Type B pancreatic cell (in vitro differentiated cells): ENCODE results near the gene CRTC3. TPM values are rescaled to one million over a fixed set of nuclear protein-coding genes. Genes with fewer than 3 reads are reported as not detected.

Source experiments
- DNase-seq: peaks from one replicate; pipeline ENCODE4 v3.0.0; 2021; ENCODE audit warnings: mixed read lengths; ENCODE audit not compliant: unreplicated experiment; ENCODE audit errors: extremely low spot score
- H3K27ac Mint-ChIP-seq: 2 replicates; pipeline ENCODE4 v1.8.0; 2021; ENCODE audit warnings: mild to moderate bottlenecking, mixed read lengths
- H3K27me3 Mint-ChIP-seq: 2 replicates; pipeline ENCODE4 v1.8.0; 2021; ENCODE audit warnings: mixed read lengths
- H3K36me3 Mint-ChIP-seq: 2 replicates; pipeline ENCODE4 v1.8.0; 2021; ENCODE audit warnings: mixed read lengths
- H3K4me1 Mint-ChIP-seq: one replicate; pipeline ENCODE4 v1.8.0; 2021; ENCODE audit warnings: mixed read lengths; ENCODE audit not compliant: unreplicated experiment
- H3K4me3 Mint-ChIP-seq: 2 replicates; pipeline ENCODE4 v1.8.0; 2021; ENCODE audit warnings: mild to moderate bottlenecking, mixed read lengths
- H3K9me3 Mint-ChIP-seq: 2 replicates; pipeline ENCODE4 v1.8.0; 2021; ENCODE audit warnings: mixed read lengths
- total RNA-seq: library from RNA; stranded (reverse); gene quantifications from 2 replicates; pipeline ENCODE4 v1.2.1, GENCODE V29; 2021; ENCODE audit warnings: low replicate concordance
- TF ChIP-seq, protein P1 (sequence below): fragments of 200-600 bp; sonication (generic); conservative IDR thresholded peaks from 2 replicates; pipeline ENCODE4 v1.5.0; 2021; ENCODE audit warnings: antibody characterized with exemption, mild to moderate bottlenecking

Gene CRTC3
- total RNA-seq, 1 donor from 2014 or later: 31.4 TPM

DNA sequence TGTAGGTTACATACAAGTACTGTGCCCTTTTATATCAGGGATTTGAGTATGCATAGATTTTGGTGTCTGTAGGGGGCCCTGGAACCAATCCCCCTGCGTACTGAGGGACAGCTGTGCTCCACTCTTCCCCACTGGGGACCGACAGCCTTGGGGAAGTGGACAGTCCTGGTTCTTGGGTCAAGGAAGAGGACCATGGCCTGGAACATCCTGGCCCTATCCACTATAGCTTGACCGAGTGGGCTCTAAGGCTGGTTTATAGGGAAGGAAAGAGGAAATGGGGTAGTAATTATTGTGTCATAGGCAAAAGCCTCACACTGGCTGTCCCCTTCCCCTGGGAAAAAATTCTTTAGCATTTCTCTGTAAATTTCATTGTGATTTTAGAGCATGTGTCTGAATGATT is 49.5 kb downstream of the CRTC3 start:
- Mint-ChIP-seq H3K9me3 (no peaks in the 10 kb centered on the region), H3K27ac (no peak overlapping the region)

GRCh38 chr15:90580099-90580498 is 50.4 kb downstream of the CRTC3 start:
- peaks cover 25% of the 10 kb centered on the region for H3K4me1 Mint-ChIP-seq
- H3K27ac Mint-ChIP-seq: no peak overlapping the region
- no peak overlapping the region for H3K4me3 Mint-ChIP-seq
- DNase-seq: no peak
- H3K9me3 Mint-ChIP-seq: no peaks in the 10 kb centered on the region
- H3K27me3 Mint-ChIP-seq: no peaks in the 10 kb centered on the region
- TF ChIP-seq, protein P1, sequence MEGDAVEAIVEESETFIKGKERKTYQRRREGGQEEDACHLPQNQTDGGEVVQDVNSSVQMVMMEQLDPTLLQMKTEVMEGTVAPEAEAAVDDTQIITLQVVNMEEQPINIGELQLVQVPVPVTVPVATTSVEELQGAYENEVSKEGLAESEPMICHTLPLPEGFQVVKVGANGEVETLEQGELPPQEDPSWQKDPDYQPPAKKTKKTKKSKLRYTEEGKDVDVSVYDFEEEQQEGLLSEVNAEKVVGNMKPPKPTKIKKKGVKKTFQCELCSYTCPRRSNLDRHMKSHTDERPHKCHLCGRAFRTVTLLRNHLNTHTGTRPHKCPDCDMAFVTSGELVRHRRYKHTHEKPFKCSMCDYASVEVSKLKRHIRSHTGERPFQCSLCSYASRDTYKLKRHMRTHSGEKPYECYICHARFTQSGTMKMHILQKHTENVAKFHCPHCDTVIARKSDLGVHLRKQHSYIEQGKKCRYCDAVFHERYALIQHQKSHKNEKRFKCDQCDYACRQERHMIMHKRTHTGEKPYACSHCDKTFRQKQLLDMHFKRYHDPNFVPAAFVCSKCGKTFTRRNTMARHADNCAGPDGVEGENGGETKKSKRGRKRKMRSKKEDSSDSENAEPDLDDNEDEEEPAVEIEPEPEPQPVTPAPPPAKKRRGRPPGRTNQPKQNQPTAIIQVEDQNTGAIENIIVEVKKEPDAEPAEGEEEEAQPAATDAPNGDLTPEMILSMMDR: no peak
- peaks cover 7% of the 10 kb centered on the region for H3K36me3 Mint-ChIP-seq

More for the DNA sequence above, 49.5 kb downstream of the CRTC3 start:
- Mint-ChIP-seq H3K4me1 (peaks cover 25% of the 10 kb centered on the region), H3K27me3 (no peaks in the 10 kb centered on the region), H3K36me3 (peaks cover 7% of the 10 kb centered on the region), H3K4me3 (no peak overlapping the region)
- TF ChIP-seq, protein P1: no peak
- DNase-seq: no peak

DNA sequence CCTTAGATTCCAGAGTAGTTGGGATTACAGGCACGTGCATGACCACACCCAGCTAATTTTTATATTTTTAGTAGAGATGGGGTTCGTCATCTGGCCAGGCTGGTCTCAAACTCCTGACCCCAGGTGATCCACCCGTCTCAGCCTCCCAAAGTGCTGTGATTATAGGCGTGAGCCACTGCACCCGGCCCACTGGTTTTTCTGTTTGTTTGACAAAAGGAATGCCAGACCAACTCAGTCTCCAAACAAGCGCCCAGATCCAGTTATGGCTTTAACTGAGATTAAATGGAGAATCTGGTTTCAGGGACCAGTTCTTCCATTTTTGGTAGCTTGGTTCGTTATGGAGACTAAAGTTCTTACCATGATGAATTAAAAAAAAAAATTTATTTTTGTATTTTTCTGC is 50.8 kb downstream of the CRTC3 start:
- Mint-ChIP-seq H3K36me3 (peaks cover 7% of the 10 kb centered on the region), H3K4me3 (no peak overlapping the region), H3K27ac (no peak overlapping the region), H3K27me3 (no peaks in the 10 kb centered on the region), H3K4me1 (peaks cover 25% of the 10 kb centered on the region), H3K9me3 (no peaks in the 10 kb centered on the region)
- no peak for DNase-seq
- TF ChIP-seq, protein P1: no peak

GRCh38 chr15:90580946-90581345 is 51.2 kb downstream of the CRTC3 start:
- no peak for DNase-seq
- Mint-ChIP-seq H3K36me3 (peaks cover 7% of the 10 kb centered on the region), H3K27me3 (no peaks in the 10 kb centered on the region), H3K27ac (no peak overlapping the region), H3K9me3 (no peaks in the 10 kb centered on the region), H3K4me3 (no peak overlapping the region), H3K4me1 (peaks cover 25% of the 10 kb centered on the region)
- TF ChIP-seq, protein P1: no peak

GRCh38 chr15:90581771-90582352 is 52.1 kb downstream of the CRTC3 start:
- no peak for DNase-seq
- TF ChIP-seq, protein P1: no peak
- peaks cover 19% of the 10 kb centered on the region for H3K4me1 Mint-ChIP-seq
- H3K27ac Mint-ChIP-seq: no peak overlapping the region
- H3K9me3 Mint-ChIP-seq: no peaks in the 10 kb centered on the region
- H3K36me3 Mint-ChIP-seq: peaks cover 7% of the 10 kb centered on the region
- H3K4me3 Mint-ChIP-seq: no peak overlapping the region
- no peaks in the 10 kb centered on the region for H3K27me3 Mint-ChIP-seq
